GM21526 (cell line): ENCODE data around the gene TMEM250.
A peak's percentile ranks its signal among the peaks of the same experiment; 100 is the strongest.
"Not testable (repeated sequence)": the region's sequence is repeated elsewhere in the genome, so short reads cannot be mapped to it uniquely, and the experiment has no call there.

Experiments
- ATAC-seq: cut with Tn5 transposase; IDR thresholded peaks from one replicate; pipeline ENCODE4 v1.9.1; 2021; ENCODE audit warnings: moderate library complexity; ENCODE audit not compliant: unreplicated experiment, low FRiP score

The TMEM250 gene

GRCh38 chr9:136114610-136115009 lies 4.1 kb downstream of the TMEM250 start:
- ATAC-seq: no peak

- no peak for ATAC-seq
Measured at GRCh38 chr9:136112541-136112940, 6.1 kb downstream of the TMEM250 start.

- ATAC-seq: no peak
Measured at GRCh38 chr9:136111910-136112309, 6.8 kb downstream of the TMEM250 start.

- no peak for ATAC-seq
Measured at GRCh38 chr9:136111190-136111589, 7.5 kb downstream of the TMEM250 start.

- no peak for ATAC-seq
Measured at GRCh38 chr9:136110082-136111061, 8.3 kb downstream of the TMEM250 start.

- peak; percentile 72 for ATAC-seq
Measured at GRCh38 chr9:136109351-136110081, 9.2 kb downstream of the TMEM250 start.

- no peak for ATAC-seq
Measured at GRCh38 chr9:136108648-136109266, 9.9 kb downstream of the TMEM250 start.

GRCh38 chr9:136107953-136108647 lies 10.6 kb downstream of the TMEM250 start:
- ATAC-seq: no peak

GRCh38 chr9:136107155-136107952 lies 11.3 kb downstream of the TMEM250 start:
- ATAC-seq: no peak

GRCh38 chr9:136105398-136106135 lies 13.1 kb downstream of the TMEM250 start:
- ATAC-seq: no peak

- no peak for ATAC-seq
Measured at GRCh38 chr9:136104916-136105315, 13.8 kb downstream of the TMEM250 start.

- ATAC-seq: no peak
Measured at GRCh38 chr9:136104488-136104800, 14.2 kb downstream of the TMEM250 start.

- no peak for ATAC-seq
Measured at GRCh38 chr9:136103651-136104487, 14.8 kb downstream of the TMEM250 start.

- ATAC-seq: not testable (repeated sequence)
Measured at GRCh38 chr9:136101615-136102074, 17.0 kb downstream of the TMEM250 start.

GRCh38 chr9:136100700-136101614 lies 17.7 kb downstream of the TMEM250 start:
- no peak for ATAC-seq

- no peak for ATAC-seq
Measured at GRCh38 chr9:136099542-136099941, 19.1 kb downstream of the TMEM250 start.

- ATAC-seq: no peak
Measured at GRCh38 chr9:136098844-136099243, 19.8 kb downstream of the TMEM250 start.
